GM18502 (cell line): ENCODE measurements around the gene BRSK1.
"Not testable (repeated sequence)": the region's sequence is repeated elsewhere in the genome, so short reads cannot be mapped to it uniquely, and the experiment has no call there.

ENCODE experiments used
- ATAC-seq: cut with Tn5 transposase; IDR thresholded peaks from one replicate; pipeline ENCODE4 v1.9.1; 2021; ENCODE audit warnings: mild to moderate bottlenecking; ENCODE audit not compliant: unreplicated experiment, poor library complexity

Gene BRSK1

GRCh38 chr19:55321466-55322137, 37.8 kb downstream of the BRSK1 start:
- no peak for ATAC-seq

GRCh38 chr19:55322204-55322885, 38.5 kb downstream of the BRSK1 start:
- no peak for ATAC-seq

- ATAC-seq: no peak
These were observed 40.9 kb downstream of the BRSK1 start for GRCh38 chr19:55324662-55325061.

DNA sequence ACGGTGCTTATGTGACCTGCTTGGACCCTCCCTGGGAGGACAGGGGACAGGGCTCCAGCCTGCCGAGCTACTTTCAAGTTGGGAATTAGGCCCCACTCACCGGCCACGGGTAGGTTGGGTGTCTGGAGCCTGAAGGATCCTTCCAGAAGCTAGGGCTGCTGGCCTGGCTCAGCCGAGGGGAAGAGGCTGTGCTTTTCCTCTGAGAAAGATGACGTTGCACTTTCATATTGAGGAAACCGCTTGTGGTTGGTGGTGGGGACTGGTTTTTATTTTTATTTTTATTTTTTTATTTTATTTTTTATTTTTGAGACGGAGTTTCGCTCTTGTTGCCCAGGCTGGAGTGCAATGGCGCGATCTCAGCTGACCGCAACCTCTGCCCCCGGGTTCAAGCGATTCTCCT, 41.4 kb downstream of the BRSK1 start, which contains the start of gene TMEM150B:
TSS of gene TMEM150B (minus strand) at position 170 of the 400 bp plus-strand sequence. CDS start 4,305 bp downstream, outside the sequence.
- no peak for ATAC-seq

DNA sequence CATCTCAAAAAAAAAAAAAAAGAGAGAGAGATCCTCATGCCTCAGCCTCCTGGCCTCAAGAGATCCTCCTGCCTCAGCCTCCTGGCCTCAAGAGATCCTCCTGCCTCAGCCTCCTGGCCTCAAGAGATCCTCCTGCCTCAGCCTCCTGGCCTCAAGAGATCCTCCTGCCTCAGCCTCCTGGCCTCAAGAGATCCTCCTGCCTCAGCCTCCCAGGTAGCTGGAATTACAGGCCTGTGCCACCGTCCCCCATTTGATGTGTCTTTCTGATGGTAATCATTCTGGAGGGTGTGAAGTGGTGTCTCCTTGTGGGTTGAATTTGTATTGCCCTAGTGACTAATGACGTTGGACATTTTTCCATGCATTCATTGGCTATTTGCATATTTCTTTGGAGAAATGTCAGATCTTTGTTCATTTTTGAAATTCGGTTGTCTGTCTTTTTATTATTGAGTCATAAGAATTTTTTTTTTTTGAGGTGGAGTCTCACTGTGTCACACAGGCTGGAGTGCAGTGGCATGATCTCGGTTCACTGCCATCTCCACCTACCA, 45.0 kb downstream of the BRSK1 start:
- not testable (repeated sequence) for ATAC-seq

DNA sequence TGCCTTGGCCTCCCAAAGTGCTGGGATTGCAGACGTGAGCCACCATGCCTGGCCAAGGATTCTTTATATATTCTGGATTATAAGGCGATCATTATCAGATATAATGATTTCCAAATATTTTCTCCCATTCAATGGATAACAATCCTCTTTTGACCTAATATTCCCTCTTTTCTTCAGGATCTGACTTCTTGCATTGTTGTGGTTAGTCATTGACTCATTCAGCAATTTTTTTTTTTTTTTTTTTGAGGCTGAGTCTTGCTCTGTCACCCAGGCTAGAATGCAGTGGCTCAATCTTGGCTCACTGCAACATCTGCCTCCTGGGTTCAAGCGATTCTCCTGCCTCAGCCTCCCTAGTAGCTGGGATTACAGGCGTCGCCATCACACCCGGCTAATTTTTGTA, 46.0 kb downstream of the BRSK1 start:
- not testable (repeated sequence) for ATAC-seq

- ATAC-seq: no peak
These were observed 50.1 kb downstream of the BRSK1 start for GRCh38 chr19:55333870-55334269.

DNA sequence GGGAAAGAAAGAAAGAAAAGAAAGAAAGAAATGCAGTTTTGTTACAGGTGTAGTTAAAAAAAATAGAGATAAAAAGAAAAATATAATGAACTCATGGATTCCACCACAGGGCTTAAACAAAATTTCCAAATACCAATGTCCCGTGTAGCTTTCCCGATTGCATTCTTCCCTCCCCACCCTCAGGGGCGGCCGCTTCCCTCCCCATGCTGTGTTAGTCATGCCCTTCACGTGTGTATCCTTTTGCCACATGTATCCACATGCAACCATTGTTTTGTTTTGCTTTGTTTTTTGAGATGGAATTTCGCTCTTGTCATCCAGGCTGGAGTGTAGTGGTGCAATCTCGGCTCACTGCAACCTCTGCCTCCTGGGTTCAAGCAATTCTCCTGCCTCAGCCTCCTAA, 52.3 kb downstream of the BRSK1 start:
- ATAC-seq: no peak

DNA sequence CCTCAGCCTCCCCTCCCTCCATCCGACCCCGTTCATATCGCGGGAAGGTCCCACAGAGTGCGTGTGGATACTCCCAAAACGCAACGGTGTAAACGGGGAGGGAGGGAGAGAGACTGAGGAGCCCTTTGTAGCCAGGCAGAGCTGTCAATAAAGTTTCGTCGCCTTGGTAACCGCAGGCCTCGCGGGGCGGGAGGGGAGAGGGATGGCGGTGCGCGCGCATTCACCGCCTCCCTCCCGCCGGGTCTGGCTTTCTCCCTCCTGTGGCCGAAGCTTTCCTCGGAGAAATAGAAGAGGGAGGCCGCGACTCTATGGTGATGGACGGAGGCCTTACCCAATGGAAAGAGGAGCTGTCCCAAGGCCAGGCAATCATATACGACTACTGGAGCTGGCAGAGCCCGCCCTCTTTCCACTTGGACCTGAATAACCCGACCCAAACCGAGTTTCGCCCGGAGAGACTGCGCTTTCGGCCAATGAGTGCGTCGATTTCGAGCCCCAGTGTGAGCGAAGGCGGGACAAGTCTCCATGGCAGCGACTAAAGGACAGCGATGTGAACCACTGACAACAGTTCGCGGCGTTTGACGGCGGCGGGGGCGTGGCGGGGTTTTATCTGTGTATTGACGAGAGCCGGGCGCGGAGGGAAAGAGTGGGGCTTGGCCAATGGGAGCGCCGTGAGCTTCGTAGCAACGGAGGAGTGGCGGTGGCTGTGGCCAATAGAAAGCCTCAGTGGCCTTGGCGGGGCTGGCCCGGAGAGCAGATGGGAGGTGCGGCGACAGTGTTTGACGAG, 55.5 kb downstream of the BRSK1 start, which contains the start of gene KMT5C:
TSS of gene KMT5C (plus strand) at position 772 of the 784 bp plus-strand sequence. CDS start 2,061 bp downstream, outside the sequence.
- peak; percentile 81 for ATAC-seq

DNA sequence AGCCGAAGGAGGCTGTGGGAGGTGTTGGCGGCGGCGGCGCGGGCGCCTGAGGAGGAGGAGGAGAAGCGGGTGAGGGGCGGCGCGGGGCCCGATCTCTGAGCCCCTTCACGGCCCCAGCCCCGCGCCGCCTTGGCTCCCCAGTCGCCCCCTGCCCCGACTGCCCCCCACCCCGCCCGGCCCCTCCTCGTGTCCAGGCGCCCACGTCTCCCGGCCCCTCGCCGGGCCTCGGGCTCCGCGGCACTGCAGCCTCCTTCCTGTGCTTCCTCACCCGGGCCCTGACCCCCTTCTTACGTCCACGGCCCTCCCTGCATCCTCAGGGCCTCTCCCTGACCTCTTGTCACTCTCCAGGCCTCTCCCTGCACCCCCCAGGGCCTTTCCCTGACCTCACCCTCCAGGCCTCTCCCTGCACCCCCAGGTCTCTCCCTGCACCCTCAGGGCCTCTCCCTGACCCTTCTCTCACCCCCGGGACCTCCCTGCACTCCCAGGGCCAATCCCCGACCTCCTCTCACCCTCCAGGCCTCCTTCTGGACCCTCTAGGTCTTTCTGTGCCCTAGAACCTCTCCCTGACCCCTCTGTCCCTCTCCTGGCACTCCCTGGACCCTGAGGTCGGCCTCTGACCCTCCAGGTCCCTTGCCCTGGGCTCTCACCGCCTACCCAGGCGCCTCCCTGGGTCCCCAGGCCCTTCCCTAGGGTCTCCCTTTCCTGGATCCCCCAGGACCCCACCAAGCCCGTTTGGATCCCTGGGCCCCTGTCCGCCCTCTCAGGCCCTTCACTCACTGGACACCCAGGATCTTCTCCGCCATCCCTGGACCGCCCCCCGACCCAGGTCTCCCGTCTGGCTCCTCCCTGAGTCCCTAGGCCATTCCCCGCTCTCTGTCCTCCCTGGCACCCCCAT, 56.3 kb downstream of the BRSK1 start:
- no peak for ATAC-seq

DNA sequence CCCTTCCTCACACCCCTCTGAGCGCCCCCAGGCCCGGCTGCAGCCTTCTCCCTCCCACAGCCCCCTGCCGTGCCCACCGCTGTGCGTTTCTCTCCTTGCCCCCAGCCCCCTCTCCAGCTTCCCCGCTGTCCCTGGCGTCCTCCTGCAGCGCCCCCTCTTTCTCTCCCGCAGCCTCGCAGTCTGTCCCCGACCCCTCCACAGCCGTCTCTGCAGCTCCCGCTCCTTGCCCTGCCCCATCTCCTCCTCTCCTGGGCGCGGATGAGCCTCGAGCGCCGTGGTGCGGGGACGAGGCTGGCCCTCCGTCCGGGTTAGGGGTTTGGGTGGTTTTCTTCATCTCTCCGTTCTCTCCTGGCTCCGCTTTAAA, 57.0 kb downstream of the BRSK1 start:
- no peak for ATAC-seq

DNA sequence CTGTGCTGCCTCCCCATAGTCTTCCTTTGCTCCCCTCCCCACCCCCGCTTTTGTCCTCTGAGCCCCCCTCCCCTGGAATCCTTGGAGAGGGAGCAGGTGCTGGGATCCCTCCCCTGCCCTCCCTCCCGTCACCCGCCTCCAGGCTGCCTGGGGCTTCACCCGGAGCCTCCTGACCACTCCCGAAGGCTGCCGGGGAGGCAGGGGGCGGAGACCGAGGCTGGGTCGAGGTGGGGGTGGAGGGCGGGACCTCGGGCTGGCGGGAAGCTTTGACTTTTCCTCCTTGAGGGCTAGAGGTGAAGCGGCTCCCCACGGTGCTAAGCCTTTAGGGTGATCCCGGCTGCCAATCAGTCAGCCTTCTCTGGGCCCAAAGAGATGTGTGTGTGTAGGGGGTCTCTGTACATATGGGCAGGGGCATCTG, 57.4 kb downstream of the BRSK1 start:
- no peak for ATAC-seq

DNA sequence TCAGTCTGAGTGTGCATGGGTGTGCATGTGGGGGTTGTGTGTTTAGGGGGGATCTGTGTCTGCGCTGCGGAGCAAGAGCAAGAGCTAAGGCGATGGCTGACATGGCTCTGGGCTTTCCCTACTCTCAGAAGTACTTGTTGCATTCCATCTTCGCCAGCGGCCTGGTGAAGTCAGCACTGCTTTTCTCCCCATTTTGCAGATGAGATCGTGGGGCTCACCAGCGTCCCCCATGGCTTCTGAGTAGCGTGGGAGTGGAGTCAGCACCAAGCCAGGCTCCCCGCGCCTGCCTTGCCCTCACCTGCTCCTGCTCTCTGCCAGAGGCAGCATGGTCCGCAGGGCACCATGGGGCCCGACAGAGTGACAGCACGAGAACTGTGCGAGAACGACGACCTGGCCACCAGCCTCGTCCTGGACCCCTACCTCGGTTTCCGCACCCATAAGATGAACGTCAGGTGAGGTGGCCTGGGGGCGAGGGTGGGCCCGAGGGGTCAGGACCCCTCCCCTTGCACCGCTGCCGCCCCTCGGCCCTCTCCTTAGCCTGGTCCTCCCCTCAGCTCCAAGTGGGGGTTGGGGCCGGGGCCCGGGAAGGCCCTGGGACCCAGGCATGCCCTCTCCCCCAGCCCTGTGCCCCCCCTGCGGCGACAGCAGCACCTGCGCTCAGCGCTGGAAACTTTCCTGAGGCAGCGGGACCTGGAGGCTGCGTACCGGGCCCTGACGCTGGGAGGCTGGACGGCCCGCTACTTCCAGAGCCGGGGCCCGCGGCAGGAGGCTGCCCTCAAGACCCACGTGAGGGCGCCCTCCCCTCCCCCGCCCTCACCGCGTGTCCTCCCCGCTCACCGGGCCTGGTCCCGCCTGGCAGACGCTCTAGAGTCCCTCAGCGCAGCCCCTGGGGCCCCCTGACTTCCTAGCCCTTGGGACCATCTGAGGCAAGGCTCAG, 58.1 kb downstream of the BRSK1 start:
- ATAC-seq: no peak

DNA sequence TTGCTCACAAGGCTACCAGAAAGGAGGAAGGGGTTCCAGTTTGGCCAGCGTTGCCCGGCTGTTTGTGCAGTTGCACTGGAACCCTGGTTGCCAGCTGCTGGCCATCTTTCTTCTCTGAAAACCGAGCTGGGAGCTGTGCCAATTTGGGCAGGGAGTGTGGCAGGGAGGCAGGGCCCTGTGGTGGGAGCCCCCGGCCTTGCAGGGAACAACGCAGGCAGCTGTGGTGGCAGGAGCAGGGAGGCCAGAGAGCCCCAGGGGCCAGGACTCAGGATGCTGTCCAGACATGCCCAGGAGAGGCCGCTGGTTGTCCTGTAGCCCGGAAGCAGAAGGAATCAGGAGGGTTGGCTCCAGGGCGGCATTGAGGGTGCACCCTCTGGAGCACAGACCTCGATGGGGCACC, 60.6 kb downstream of the BRSK1 start:
- ATAC-seq: no peak

- ATAC-seq: no peak
These were observed 61.5 kb downstream of the BRSK1 start for GRCh38 chr19:55345101-55345817.

GRCh38 chr19:55345818-55346724, 62.3 kb downstream of the BRSK1 start:
- ATAC-seq: no peak
